HepG2 (cell line): ENCODE measurements around the gene MMP12. TPM values are rescaled to one million over a fixed set of nuclear protein-coding genes. Genes with fewer than 3 reads are reported as not detected.

Experiments used
- ATAC-seq: fragments of 200-7000 bp; cut with Tn5 transposase; 3 replicates; pipeline ENCODE4 v1.9.1; 2020; ENCODE audit warnings: mild to moderate bottlenecking, moderate library complexity
- BruUV-seq: library from RNA; stranded (reverse); fragments of 400-500 nt; replicated peaks from 2 replicates; lab custom pipeline; 2021; lab: Mats Ljungman, UMichigan
- CTCF ChIA-PET: fragments of 300-600 bp; formaldehyde crosslinking; extraction: SDS; loops from one replicate; lab custom pipeline; 2021; ENCODE audit warnings: low total read pairs, inconsistent platforms, low intra/inter-chr PET ratio; lab: Yijun Ruan, JAX
- POLR2A ChIA-PET: fragments of 350-600 bp; sonication (Branson Sonifier 250); formaldehyde crosslinking; loops from one replicate; lab custom pipeline; 2020; ENCODE audit warnings: antibody characterized with exemption, inconsistent platforms; lab: Yijun Ruan, JAX
- DNase-seq: peaks from one replicate; pipeline ENCODE4 v3.0.0-alpha.2; 2015; ENCODE audit warnings: low spot score
- FAIRE-seq: peaks from 3 replicates; lab custom pipeline; 2011; peaks lifted over from hg19 to GRCh38; lab: Jason Lieb, UNC
- H2AFZ ChIP-seq: one replicate; pipeline ENCODE4 v1.6.1; 2011; ENCODE audit warnings: low read length, inconsistent platforms
- H3K27ac ChIP-seq: fragments of 300-600 bp; 3 replicates; pipeline ENCODE4 v1.8.0; 2011; ENCODE audit warnings: mixed run types, mild to moderate bottlenecking, mixed read lengths, low read length, inconsistent platforms; ENCODE audit not compliant: insufficient read depth; ENCODE audit errors: extremely low read length
- H3K27me3 ChIP-seq, 2 experiments: fragments of 200-600 bp in 1 of 2; 2 replicates in 1 of 2; 3 replicates in 1 of 2; pipeline versions ENCODE4 v1.6.0 to v1.8.0; 2011; ENCODE audit warnings: low read length in 2 of 2, mild to moderate bottlenecking in 2 of 2, moderate library complexity in 2 of 2, inconsistent platforms in 1 of 2; ENCODE audit not compliant: insufficient read depth in 2 of 2, control insufficient read depth in 1 of 2
- H3K36me3 ChIP-seq, 2 experiments: fragments of 200-600 bp in 1 of 2; replicated peaks in 1 of 2; 2 replicates in 1 of 2; 3 replicates in 1 of 2; pipeline versions ENCODE4 v1.5.1 to v1.8.0; 2011; ENCODE audit warnings: low read length in 2 of 2, inconsistent platforms in 1 of 2; ENCODE audit not compliant: insufficient read depth in 2 of 2, control insufficient read depth in 1 of 2
- H3K4me1 ChIP-seq: 2 replicates; pipeline ENCODE4 v1.5.1; 2012; ENCODE audit warnings: low read length, inconsistent platforms; ENCODE audit not compliant: insufficient read depth
- H3K4me2 ChIP-seq: 2 replicates; pipeline ENCODE4 v1.6.0; 2011; ENCODE audit warnings: low read depth, low read length, inconsistent platforms
- H3K4me3 ChIP-seq, 3 experiments: fragments of 200-600 bp in 1 of 3; sonication (generic), shearing (Covaris generic) in 1 of 3; replicated peaks in 1 of 3; 2 replicates each; pipeline ENCODE4 v1.5.1; 2011 to 2016; ENCODE audit warnings: low read length in 3 of 3, inconsistent platforms in 2 of 3, low read depth in 2 of 3, mild to moderate bottlenecking in 2 of 3, control low read depth in 1 of 3, mixed read lengths in 1 of 3; ENCODE audit not compliant: insufficient read depth in 1 of 3
- H3K79me2 ChIP-seq: one replicate; pipeline ENCODE4 v1.6.1; 2011; ENCODE audit warnings: low read length, inconsistent platforms; ENCODE audit not compliant: insufficient read depth
- H3K9ac ChIP-seq: 2 replicates; pipeline ENCODE4 v1.6.0; 2011; ENCODE audit warnings: mild to moderate bottlenecking, low read depth, low read length, inconsistent platforms; ENCODE audit not compliant: insufficient read depth
- H3K9me3 ChIP-seq: 2 replicates; pipeline ENCODE4 v1.5.1; 2012; ENCODE audit warnings: mild to moderate bottlenecking, low read length
- H4K20me1 ChIP-seq: 2 replicates; pipeline ENCODE4 v1.6.0; 2011; ENCODE audit warnings: inconsistent platforms, mild to moderate bottlenecking, low read length, moderate library complexity; ENCODE audit not compliant: insufficient read depth
- ARNT2 ChIP-seq: sonication (generic); formaldehyde crosslinking; IDR thresholded peaks from 2 replicates; pipeline ENCODE4 v1.8.0; 2022; ENCODE audit warnings: mild to moderate bottlenecking, low read depth, missing genetic modification reagents, moderate library complexity
- FOXO1 ChIP-seq: sonication (generic); formaldehyde crosslinking; IDR thresholded peaks from 2 replicates; pipeline ENCODE4 v1.4.0; 2020; ENCODE audit warnings: missing genetic modification reagents
- GABPB1 ChIP-seq: IDR thresholded peaks from 2 replicates; pipeline ENCODE4 v1.6.1; 2016; ENCODE audit warnings: mild to moderate bottlenecking, missing genetic modification reagents, moderate library complexity, missing compliant biosample characterization
- HNF4A ChIP-seq: sonication (generic); formaldehyde crosslinking; IDR thresholded peaks from 2 replicates; pipeline ENCODE4 v1.4.0; 2020; ENCODE audit warnings: missing genetic modification reagents
- KDM2A ChIP-seq: sonication (generic); formaldehyde crosslinking; IDR thresholded peaks from 2 replicates; pipeline ENCODE4 v1.4.0; 2020; ENCODE audit warnings: low read depth, missing genetic modification reagents, borderline replicate concordance
- MBNL3 ChIP-seq: fragments of 250-450 bp; sonication (Bioruptor Pico); conservative IDR thresholded peaks from 2 replicates; pipeline ENCODE4 v1.8.0; 2022; ENCODE audit warnings: mild to moderate bottlenecking, inconsistent platforms
- RAD21 ChIP-seq: fragments of 450-650 bp; formaldehyde crosslinking; IDR thresholded peaks from 2 replicates; pipeline ENCODE4 v1.5.0; 2020; ENCODE audit warnings: mild to moderate bottlenecking
- SP4 ChIP-seq: sonication (generic); formaldehyde crosslinking; IDR thresholded peaks from 2 replicates; pipeline ENCODE4 v1.8.1; 2023; ENCODE audit warnings: mild to moderate bottlenecking, missing genetic modification reagents
- ZNF629 ChIP-seq: sonication (generic); formaldehyde crosslinking; conservative IDR thresholded peaks from 2 replicates; pipeline ENCODE4 v1.5.0; 2020; ENCODE audit warnings: missing genetic modification reagents
- ZNF768 ChIP-seq: sonication (generic); formaldehyde crosslinking; IDR thresholded peaks from 2 replicates; pipeline ENCODE4 v1.4.0; 2020; ENCODE audit warnings: missing genetic modification reagents
- WGBS: methylation state at CpG from one replicate; pipeline ENCODE4 v1.1.6; 2017; ENCODE audit warnings: low lambda C conversion rate; 5-methylcytosine and 5-hydroxymethylcytosine counted together
- in situ Hi-C: cut with HindIII; loops from 2 replicates; pipeline ENCODE4 v1.10.0; 2017; ENCODE audit warnings: low pct_unique_long_range_greater_than_20kb; ENCODE audit not compliant: extremely low pct_ligation_motif_present
- intact Hi-C: fragments of 100-400 bp; cut with micrococcal nuclease; formaldehyde crosslinking; loops from one replicate; pipeline ENCODE4 v1.10.0; 2022; ENCODE audit not compliant: unreplicated experiment
- polyA plus RNA-seq, 8 experiments: library from polyadenylated mRNA; depleted of rRNA in 3 of 8; stranded (reverse) in 7 of 8; unstranded in 1 of 8; fragments of >200 nt; fragmentation: Illumina TruSeq in 4 of 8; extraction: Trizol in 4 of 8; gene quantifications; 2 replicates each; pipeline versions ENCODE4 v1.2.1 to v1.2.3, GENCODE V29; 2011 to 2016; ENCODE audit warnings: low read depth in 4 of 8, missing spikeins in 1 of 8, mixed read lengths in 1 of 8; ENCODE audit not compliant: insufficient read depth in 1 of 8
- total RNA-seq, 5 experiments: library from RNA; depleted of rRNA; stranded (reverse); fragments of >200 nt; fragmentation: Illumina TruSeq; extraction: Trizol; gene quantifications; 2 replicates each; pipeline ENCODE4 v1.2.3, GENCODE V29; 2016; ENCODE audit warnings: low read depth in 1 of 5
- TF ChIP-seq, protein P1 (sequence below): sonication (generic); formaldehyde crosslinking; IDR thresholded peaks from 2 replicates; pipeline ENCODE4 v1.8.1; 2023; ENCODE audit warnings: mild to moderate bottlenecking, missing genetic modification reagents, borderline replicate concordance
- TF ChIP-seq, protein P2 (sequence below): sonication (generic); formaldehyde crosslinking; IDR thresholded peaks from 2 replicates; pipeline ENCODE4 v1.4.0; 2020; ENCODE audit warnings: low read depth, missing genetic modification reagents
- TF ChIP-seq, protein P3 (sequence below): IDR thresholded peaks from 2 replicates; pipeline ENCODE4 v1.6.1; 2012; ENCODE audit warnings: inconsistent platforms
- TF ChIP-seq, protein P4 (sequence below): sonication (generic); formaldehyde crosslinking; IDR thresholded peaks from 2 replicates; pipeline ENCODE4 v1.4.0; 2020; ENCODE audit warnings: missing genetic modification reagents
- TF ChIP-seq, protein P5 (sequence below): sonication (generic); formaldehyde crosslinking; IDR thresholded peaks from 2 replicates; pipeline ENCODE4 v1.5.0; 2020; ENCODE audit warnings: mild to moderate bottlenecking, missing genetic modification reagents, moderate library complexity

The MMP12 gene
- total and polyA plus RNA-seq, 2 of the 13 experiments (the other 11 are each of a cell fraction or from before 2014, with no cell fraction given): not detected

DNA sequence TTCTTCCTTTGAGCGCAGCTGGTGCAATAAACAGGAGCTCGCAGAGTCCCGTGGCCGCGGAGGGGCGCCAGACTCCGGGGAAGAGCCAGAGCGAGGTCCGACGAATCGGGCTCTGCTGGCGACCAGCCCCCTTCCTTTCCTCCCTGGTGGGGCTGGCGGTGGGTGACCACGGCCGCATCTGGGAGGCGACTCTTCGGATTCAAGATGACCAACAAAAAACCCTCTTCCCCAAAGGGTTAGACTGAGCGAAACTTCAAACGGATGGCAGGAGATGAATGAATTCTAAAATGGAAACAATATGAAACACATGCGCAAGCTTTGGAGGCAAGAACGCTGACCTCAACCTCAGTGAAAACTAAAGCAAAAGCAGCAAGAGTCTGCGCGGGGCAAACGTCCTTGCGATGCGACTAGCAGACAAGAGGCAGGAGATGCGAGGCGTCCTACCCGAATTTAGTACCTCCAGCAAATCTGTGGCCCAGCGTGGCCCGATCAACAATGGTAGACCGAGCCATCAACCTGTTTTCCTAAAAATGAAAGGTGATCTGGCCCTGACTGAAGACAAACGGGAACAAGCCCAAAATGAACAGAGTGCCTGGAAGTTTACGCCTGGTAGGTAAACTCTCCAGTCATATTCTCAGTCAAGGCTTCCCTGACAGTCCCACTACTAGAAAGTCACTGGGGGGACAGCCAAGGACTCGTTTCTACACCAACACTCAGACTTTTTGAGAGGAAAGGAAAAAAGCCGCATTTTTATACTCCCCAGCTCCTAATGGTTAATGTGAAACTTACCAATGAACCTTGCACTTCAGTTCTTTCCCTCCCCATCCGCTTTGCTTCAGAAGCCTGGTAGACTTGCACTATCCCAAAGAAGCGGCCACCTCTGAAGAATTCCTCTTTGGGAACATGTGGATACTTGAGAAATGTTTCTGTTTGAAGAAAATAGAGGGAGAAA is 43.0 kb downstream of the MMP12 start:
- Histone ChIP-seq H3K27ac (no peak overlapping the region), H3K4me2 (peak overlapping the region; percentile 84), H3K27me3 (no peaks in the 10 kb centered on the region), H3K9ac (peak overlapping the region; percentile 24; the same call in 1 of the 2 replicates), H3K79me2 (no peaks in the 10 kb centered on the region), H3K36me3 (no peaks in the 10 kb centered on the region), H3K9me3 (no peaks in the 10 kb centered on the region), H4K20me1 (no peaks in the 10 kb centered on the region), H2AFZ (peak overlapping the region; percentile 77), H3K4me3 (peak overlapping the region; percentile 35 to 49 (median 47)), H3K4me1 (peaks cover 13% of the 10 kb centered on the region)
- 46% methylated on average over 35 of the region's 38 CpGs for WGBS
- peak; percentile 91 for ATAC-seq
- BruUV-seq: no TSS peak
- DNase-seq: peak; percentile 5
- intact Hi-C loops (loop anchor here (1.0 to 5.0 kb wide), 2 partner anchors 110 to 384 kb away; no protein-coding TSS in a partner anchor), in situ Hi-C loops (no loop called here)
- FAIRE-seq: no peak
- CTCF ChIA-PET: interaction anchor here (0.8 kb wide), 1 partner anchor 109 kb away, joined by 4 read pairs; no protein-coding TSS in a partner anchor
- POLR2A ChIA-PET: no interaction called here
- no peak for TF ChIP-seq ARNT2
- no peak for TF ChIP-seq SP4 (CRISPR knock-in tag)
- peak; percentile 36; the same call in 1 of the 2 replicates for TF ChIP-seq RAD21
- TF ChIP-seq MBNL3 (CRISPR knock-in tag): no peak
- TF ChIP-seq, protein P1, sequence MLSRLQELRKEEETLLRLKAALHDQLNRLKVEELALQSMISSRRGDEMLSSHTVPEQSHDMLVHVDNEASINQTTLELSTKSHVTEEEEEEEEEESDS (CRISPR knock-in tag): no peak
- no peak for TF ChIP-seq ZNF629 (CRISPR knock-in tag)
- TF ChIP-seq, protein P2, sequence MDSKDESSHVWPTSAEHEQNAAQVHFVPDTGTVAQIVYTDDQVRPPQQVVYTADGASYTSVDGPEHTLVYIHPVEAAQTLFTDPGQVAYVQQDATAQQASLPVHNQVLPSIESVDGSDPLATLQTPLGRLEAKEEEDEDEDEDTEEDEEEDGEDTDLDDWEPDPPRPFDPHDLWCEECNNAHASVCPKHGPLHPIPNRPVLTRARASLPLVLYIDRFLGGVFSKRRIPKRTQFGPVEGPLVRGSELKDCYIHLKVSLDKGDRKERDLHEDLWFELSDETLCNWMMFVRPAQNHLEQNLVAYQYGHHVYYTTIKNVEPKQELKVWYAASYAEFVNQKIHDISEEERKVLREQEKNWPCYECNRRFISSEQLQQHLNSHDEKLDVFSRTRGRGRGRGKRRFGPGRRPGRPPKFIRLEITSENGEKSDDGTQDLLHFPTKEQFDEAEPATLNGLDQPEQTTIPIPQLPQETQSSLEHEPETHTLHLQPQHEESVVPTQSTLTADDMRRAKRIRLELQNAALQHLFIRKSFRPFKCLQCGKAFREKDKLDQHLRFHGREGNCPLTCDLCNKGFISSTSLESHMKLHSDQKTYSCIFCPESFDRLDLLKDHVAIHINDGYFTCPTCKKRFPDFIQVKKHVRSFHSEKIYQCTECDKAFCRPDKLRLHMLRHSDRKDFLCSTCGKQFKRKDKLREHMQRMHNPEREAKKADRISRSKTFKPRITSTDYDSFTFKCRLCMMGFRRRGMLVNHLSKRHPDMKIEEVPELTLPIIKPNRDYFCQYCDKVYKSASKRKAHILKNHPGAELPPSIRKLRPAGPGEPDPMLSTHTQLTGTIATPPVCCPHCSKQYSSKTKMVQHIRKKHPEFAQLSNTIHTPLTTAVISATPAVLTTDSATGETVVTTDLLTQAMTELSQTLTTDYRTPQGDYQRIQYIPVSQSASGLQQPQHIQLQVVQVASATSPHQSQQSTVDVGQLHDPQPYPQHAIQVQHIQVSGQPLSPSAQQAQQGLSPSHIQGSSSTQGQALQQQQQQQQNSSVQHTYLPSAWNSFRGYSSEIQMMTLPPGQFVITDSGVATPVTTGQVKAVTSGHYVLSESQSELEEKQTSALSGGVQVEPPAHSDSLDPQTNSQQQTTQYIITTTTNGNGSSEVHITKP (CRISPR knock-in tag): no peak
- TF ChIP-seq, protein P3, sequence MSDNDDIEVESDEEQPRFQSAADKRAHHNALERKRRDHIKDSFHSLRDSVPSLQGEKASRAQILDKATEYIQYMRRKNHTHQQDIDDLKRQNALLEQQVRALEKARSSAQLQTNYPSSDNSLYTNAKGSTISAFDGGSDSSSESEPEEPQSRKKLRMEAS: 0 out of 2 replicates have a peak, but pooled peaks have one; percentile 22
- no peak for TF ChIP-seq FOXO1 (CRISPR knock-in tag)
- no peak for TF ChIP-seq ZNF768 (CRISPR knock-in tag)
- peak; percentile 46; the same call in 1 of the 2 replicates for TF ChIP-seq KDM2A (CRISPR knock-in tag)
- peak; percentile 46; the same call in 1 of the 2 replicates for TF ChIP-seq HNF4A (CRISPR knock-in tag)
- TF ChIP-seq, protein P4, sequence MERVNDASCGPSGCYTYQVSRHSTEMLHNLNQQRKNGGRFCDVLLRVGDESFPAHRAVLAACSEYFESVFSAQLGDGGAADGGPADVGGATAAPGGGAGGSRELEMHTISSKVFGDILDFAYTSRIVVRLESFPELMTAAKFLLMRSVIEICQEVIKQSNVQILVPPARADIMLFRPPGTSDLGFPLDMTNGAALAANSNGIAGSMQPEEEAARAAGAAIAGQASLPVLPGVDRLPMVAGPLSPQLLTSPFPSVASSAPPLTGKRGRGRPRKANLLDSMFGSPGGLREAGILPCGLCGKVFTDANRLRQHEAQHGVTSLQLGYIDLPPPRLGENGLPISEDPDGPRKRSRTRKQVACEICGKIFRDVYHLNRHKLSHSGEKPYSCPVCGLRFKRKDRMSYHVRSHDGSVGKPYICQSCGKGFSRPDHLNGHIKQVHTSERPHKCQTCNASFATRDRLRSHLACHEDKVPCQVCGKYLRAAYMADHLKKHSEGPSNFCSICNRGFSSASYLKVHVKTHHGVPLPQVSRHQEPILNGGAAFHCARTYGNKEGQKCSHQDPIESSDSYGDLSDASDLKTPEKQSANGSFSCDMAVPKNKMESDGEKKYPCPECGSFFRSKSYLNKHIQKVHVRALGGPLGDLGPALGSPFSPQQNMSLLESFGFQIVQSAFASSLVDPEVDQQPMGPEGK (CRISPR knock-in tag): peak; percentile 43; the same call in 1 of the 2 replicates
- TF ChIP-seq, protein P5, sequence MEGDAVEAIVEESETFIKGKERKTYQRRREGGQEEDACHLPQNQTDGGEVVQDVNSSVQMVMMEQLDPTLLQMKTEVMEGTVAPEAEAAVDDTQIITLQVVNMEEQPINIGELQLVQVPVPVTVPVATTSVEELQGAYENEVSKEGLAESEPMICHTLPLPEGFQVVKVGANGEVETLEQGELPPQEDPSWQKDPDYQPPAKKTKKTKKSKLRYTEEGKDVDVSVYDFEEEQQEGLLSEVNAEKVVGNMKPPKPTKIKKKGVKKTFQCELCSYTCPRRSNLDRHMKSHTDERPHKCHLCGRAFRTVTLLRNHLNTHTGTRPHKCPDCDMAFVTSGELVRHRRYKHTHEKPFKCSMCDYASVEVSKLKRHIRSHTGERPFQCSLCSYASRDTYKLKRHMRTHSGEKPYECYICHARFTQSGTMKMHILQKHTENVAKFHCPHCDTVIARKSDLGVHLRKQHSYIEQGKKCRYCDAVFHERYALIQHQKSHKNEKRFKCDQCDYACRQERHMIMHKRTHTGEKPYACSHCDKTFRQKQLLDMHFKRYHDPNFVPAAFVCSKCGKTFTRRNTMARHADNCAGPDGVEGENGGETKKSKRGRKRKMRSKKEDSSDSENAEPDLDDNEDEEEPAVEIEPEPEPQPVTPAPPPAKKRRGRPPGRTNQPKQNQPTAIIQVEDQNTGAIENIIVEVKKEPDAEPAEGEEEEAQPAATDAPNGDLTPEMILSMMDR (CRISPR knock-in tag): peak; percentile 80
- TF ChIP-seq GABPB1 (CRISPR knock-in tag): peak; percentile 25; the same call in 1 of the 2 replicates
